ENCODE results near the gene CEMIP. TPM values are rescaled to one million over a fixed set of nuclear protein-coding genes. Genes with fewer than 3 reads are reported as not detected.

Gene CEMIP
- total and polyA plus RNA-seq, 2 experiments from 2014 or later = 0.27 to 2.1 TPM

DNA sequence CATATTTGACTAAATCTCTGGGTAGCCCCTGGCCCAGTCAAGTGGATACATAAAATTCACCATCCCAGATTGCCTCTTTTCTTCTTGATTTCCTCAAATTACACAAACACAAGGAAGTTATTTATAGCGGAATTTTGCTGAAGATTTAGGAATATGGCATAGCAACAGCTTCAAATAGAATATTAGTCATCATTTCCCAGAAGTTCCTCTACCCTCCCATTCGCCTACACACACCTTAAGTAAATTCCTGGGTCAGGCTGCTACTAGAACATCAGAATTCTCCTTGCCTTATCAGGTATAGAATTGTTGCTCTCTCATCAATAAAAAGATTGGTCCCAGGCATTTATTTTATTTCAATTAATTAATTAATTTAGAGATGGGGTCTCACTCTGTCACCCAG, 178.8 kb downstream of the CEMIP start:
- Mint-ChIP-seq H3K27ac (0 out of 2 replicates have a peak overlapping the region, but pooled peaks have one; percentile 46), H3K27me3 (ENCODE audit: insufficient read depth, low read depth, poor library complexity) (peaks cover 10% of the 10 kb centered on the region), H3K9me3 (no peaks in the 10 kb centered on the region), H3K36me3 (ENCODE audit: low read depth) (peaks cover 26% of the 10 kb centered on the region), H3K4me1 (peaks cover 35% of the 10 kb centered on the region), H3K4me3 (no peak overlapping the region)
- ATAC-seq (no peak), DNase-seq (ENCODE audit: low spot score) (no peak)
- H3K4me3 ChIP-seq = no peak overlapping the region
- no peak overlapping the region for H3K4me2 ChIP-seq
- H2AFZ ChIP-seq = no peak overlapping the region
- no peaks in the 10 kb centered on the region; the same call in 1 of the 2 replicates for H3K79me2 ChIP-seq (replicated peaks; ENCODE audit: insufficient read depth)
- H3K4me1 ChIP-seq (ENCODE audit: insufficient read depth) = peaks cover 12% of the 10 kb centered on the region
- no peaks in the 10 kb centered on the region for H3K9me2 ChIP-seq (ENCODE audit: insufficient read depth)
- H3K36me3 ChIP-seq (ENCODE audit: insufficient read depth) = no peaks in the 10 kb centered on the region; the same call in 1 of the 2 replicates
- TF ChIP-seq, protein P1, sequence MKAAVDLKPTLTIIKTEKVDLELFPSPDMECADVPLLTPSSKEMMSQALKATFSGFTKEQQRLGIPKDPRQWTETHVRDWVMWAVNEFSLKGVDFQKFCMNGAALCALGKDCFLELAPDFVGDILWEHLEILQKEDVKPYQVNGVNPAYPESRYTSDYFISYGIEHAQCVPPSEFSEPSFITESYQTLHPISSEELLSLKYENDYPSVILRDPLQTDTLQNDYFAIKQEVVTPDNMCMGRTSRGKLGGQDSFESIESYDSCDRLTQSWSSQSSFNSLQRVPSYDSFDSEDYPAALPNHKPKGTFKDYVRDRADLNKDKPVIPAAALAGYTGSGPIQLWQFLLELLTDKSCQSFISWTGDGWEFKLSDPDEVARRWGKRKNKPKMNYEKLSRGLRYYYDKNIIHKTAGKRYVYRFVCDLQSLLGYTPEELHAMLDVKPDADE (IDR thresholded peaks at IDR 0.05) = no peak
- TF ChIP-seq STAT1 (IDR thresholded peaks at IDR 0.05; ENCODE audit: unreplicated experiment) = no peak
- TF ChIP-seq JUNB (IDR thresholded peaks at IDR 0.05; ENCODE audit: unreplicated experiment) = no peak
- TF ChIP-seq, protein P2, sequence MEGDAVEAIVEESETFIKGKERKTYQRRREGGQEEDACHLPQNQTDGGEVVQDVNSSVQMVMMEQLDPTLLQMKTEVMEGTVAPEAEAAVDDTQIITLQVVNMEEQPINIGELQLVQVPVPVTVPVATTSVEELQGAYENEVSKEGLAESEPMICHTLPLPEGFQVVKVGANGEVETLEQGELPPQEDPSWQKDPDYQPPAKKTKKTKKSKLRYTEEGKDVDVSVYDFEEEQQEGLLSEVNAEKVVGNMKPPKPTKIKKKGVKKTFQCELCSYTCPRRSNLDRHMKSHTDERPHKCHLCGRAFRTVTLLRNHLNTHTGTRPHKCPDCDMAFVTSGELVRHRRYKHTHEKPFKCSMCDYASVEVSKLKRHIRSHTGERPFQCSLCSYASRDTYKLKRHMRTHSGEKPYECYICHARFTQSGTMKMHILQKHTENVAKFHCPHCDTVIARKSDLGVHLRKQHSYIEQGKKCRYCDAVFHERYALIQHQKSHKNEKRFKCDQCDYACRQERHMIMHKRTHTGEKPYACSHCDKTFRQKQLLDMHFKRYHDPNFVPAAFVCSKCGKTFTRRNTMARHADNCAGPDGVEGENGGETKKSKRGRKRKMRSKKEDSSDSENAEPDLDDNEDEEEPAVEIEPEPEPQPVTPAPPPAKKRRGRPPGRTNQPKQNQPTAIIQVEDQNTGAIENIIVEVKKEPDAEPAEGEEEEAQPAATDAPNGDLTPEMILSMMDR (conservative IDR thresholded peaks at IDR 0.05; ENCODE audit: low read depth in 2 of 2) = no peak
- TF ChIP-seq ZNF114 (CRISPR knock-in tag; IDR thresholded peaks at IDR 0.05) = no peak
- TF ChIP-seq EZH2 (IDR thresholded peaks at IDR 0.05; ENCODE audit: low read depth, unreplicated experiment) = no peak
- TF ChIP-seq ZNF331 (CRISPR knock-in tag; IDR thresholded peaks at IDR 0.05; ENCODE audit: low read depth) = no peak
- TF ChIP-seq, protein P3, sequence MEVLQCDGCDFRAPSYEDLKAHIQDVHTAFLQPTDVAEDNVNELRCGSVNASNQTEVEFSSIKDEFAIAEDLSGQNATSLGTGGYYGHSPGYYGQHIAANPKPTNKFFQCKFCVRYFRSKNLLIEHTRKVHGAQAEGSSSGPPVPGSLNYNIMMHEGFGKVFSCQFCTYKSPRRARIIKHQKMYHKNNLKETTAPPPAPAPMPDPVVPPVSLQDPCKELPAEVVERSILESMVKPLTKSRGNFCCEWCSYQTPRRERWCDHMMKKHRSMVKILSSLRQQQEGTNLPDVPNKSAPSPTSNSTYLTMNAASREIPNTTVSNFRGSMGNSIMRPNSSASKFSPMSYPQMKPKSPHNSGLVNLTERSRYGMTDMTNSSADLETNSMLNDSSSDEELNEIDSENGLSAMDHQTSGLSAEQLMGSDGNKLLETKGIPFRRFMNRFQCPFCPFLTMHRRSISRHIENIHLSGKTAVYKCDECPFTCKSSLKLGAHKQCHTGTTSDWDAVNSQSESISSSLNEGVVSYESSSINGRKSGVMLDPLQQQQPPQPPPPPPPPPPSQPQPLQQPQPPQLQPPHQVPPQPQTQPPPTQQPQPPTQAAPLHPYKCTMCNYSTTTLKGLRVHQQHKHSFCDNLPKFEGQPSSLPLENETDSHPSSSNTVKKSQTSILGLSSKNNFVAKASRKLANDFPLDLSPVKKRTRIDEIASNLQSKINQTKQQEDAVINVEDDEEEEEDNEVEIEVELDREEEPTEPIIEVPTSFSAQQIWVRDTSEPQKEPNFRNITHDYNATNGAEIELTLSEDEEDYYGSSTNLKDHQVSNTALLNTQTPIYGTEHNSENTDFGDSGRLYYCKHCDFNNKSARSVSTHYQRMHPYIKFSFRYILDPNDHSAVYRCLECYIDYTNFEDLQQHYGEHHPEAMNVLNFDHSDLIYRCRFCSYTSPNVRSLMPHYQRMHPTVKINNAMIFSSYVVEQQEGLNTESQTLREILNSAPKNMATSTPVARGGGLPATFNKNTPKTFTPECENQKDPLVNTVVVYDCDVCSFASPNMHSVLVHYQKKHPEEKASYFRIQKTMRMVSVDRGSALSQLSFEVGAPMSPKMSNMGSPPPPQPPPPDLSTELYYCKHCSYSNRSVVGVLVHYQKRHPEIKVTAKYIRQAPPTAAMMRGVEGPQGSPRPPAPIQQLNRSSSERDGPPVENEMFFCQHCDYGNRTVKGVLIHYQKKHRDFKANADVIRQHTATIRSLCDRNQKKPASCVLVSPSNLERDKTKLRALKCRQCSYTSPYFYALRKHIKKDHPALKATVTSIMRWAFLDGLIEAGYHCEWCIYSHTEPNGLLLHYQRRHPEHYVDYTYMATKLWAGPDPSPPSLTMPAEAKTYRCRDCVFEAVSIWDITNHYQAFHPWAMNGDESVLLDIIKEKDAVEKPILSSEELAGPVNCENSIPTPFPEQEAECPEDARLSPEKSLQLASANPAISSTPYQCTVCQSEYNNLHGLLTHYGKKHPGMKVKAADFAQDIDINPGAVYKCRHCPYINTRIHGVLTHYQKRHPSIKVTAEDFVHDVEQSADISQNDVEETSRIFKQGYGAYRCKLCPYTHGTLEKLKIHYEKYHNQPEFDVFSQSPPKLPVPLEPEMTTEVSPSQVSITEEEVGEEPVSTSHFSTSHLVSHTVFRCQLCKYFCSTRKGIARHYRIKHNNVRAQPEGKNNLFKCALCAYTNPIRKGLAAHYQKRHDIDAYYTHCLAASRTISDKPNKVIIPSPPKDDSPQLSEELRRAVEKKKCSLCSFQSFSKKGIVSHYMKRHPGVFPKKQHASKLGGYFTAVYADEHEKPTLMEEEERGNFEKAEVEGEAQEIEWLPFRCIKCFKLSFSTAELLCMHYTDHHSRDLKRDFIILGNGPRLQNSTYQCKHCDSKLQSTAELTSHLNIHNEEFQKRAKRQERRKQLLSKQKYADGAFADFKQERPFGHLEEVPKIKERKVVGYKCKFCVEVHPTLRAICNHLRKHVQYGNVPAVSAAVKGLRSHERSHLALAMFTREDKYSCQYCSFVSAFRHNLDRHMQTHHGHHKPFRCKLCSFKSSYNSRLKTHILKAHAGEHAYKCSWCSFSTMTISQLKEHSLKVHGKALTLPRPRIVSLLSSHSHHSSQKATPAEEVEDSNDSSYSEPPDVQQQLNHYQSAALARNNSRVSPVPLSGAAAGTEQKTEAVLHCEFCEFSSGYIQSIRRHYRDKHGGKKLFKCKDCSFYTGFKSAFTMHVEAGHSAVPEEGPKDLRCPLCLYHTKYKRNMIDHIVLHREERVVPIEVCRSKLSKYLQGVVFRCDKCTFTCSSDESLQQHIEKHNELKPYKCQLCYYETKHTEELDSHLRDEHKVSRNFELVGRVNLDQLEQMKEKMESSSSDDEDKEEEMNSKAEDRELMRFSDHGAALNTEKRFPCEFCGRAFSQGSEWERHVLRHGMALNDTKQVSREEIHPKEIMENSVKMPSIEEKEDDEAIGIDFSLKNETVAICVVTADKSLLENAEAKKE (CRISPR knock-in tag; IDR thresholded peaks at IDR 0.05) = no peak
- no peak for TF ChIP-seq POLR2AphosphoS5 (IDR thresholded peaks at IDR 0.05; ENCODE audit: low read depth)
- no peak for TF ChIP-seq NANOG (IDR thresholded peaks at IDR 0.05; ENCODE audit: borderline replicate concordance)
- no peak for TF ChIP-seq EZH2phosphoT487 (IDR thresholded peaks at IDR 0.05; ENCODE audit: unreplicated experiment)
- no peaks in the 10 kb centered on the region for H3K27me3 ChIP-seq (ENCODE audit: insufficient read depth)
- no peak overlapping the region for H3K27ac ChIP-seq (ENCODE audit: low read depth)
- no peaks in the 10 kb centered on the region; the same call in 1 of the 2 replicates for H4K20me1 ChIP-seq (replicated peaks; ENCODE audit: insufficient read depth)
- no peaks in the 10 kb centered on the region for H3F3A ChIP-seq (replicated peaks; ENCODE audit: low read depth)
